IMR-90 (cell line): Measurements from ENCODE around the gene FAM180A. TPM values are rescaled to one million over a fixed set of nuclear protein-coding genes. Genes with fewer than 3 reads are reported as not detected.

Experiments
- ATAC-seq: fragments of 200-7000 bp; cut with Tn5 transposase; 2 replicates; pipeline ENCODE4 v1.9.1; 2020; ENCODE audit warnings: low read depth, mild to moderate bottlenecking, moderate library complexity
- BruUV-seq: library from RNA; stranded (reverse); fragments of 400-500 nt; replicated peaks from 2 replicates; lab custom pipeline; 2021; lab: Mats Ljungman, UMichigan
- CTCF ChIA-PET: fragments of 300-600 bp; formaldehyde crosslinking; extraction: SDS; loops from one replicate; lab custom pipeline; 2021; ENCODE audit warnings: antibody characterized with exemption; lab: Yijun Ruan, JAX
- POLR2A ChIA-PET: fragments of 300-600 bp; sonication (Branson Sonifier 250); formaldehyde crosslinking; loops from one replicate; lab custom pipeline; 2022; ENCODE audit warnings: antibody characterized with exemption; ENCODE audit not compliant: unreplicated experiment; lab: Charles Lee
- DNase-seq: peaks from one replicate; pipeline ENCODE4 v3.0.0; 2013
- H2AFZ ChIP-seq: replicated peaks from 2 replicates; pipeline ENCODE3; 2013; ENCODE audit warnings: low read length, mild to moderate bottlenecking; ENCODE audit not compliant: poor library complexity
- H2AK5ac ChIP-seq: 2 replicates; pipeline ENCODE4 v1.6.1; 2013; ENCODE audit warnings: low read depth, low read length, inconsistent platforms
- H2AK9ac ChIP-seq: replicated peaks from 2 replicates; pipeline ENCODE3; 2013; ENCODE audit warnings: mild to moderate bottlenecking, low read depth, low read length, moderate library complexity; ENCODE audit not compliant: poor library complexity
- H2BK120ac ChIP-seq: 2 replicates; pipeline ENCODE4 v1.6.1; 2013; ENCODE audit warnings: low read depth, low read length, inconsistent platforms
- H2BK15ac ChIP-seq: 3 replicates; pipeline ENCODE4 v1.6.1; 2013; ENCODE audit warnings: low read depth, low read length, inconsistent platforms
- H2BK20ac ChIP-seq: 2 replicates; pipeline ENCODE4 v1.6.1; 2013; ENCODE audit warnings: low read depth, mild to moderate bottlenecking, inconsistent platforms, low read length, moderate library complexity
- H2BK5ac ChIP-seq: 2 replicates; pipeline ENCODE4 v1.6.1; 2013; ENCODE audit warnings: mild to moderate bottlenecking, low read depth, low read length, inconsistent platforms; ENCODE audit not compliant: poor library complexity, severe bottlenecking
- H3K14ac ChIP-seq: replicated peaks from 2 replicates; pipeline ENCODE4 v1.6.1; 2013; ENCODE audit warnings: low read depth, low read length, inconsistent platforms
- H3K18ac ChIP-seq: 2 replicates; pipeline ENCODE4 v1.6.1; 2013; ENCODE audit warnings: low read depth, low read length, control low read depth
- H3K23ac ChIP-seq: 2 replicates; pipeline ENCODE4 v1.6.1; 2013; ENCODE audit warnings: low read depth, low read length, inconsistent platforms
- H3K27ac ChIP-seq: 2 replicates; pipeline ENCODE4 v1.5.1; 2013; ENCODE audit warnings: mild to moderate bottlenecking, control low read depth, low read length; ENCODE audit not compliant: insufficient read depth
- H3K27me3 ChIP-seq: 2 replicates; pipeline ENCODE4 v1.6.1; 2013; ENCODE audit warnings: low read length; ENCODE audit not compliant: control insufficient read depth, insufficient read depth
- H3K36me3 ChIP-seq: 2 replicates; pipeline ENCODE4 v1.6.1; 2013; ENCODE audit warnings: low read length, mixed read lengths; ENCODE audit not compliant: control insufficient read depth, insufficient read depth
- H3K4ac ChIP-seq: 2 replicates; pipeline ENCODE4 v1.6.1; 2013; ENCODE audit warnings: low read depth, low read length, inconsistent platforms
- H3K4me1 ChIP-seq: 2 replicates; pipeline ENCODE4 v1.6.1; 2013; ENCODE audit warnings: low read length, mixed read lengths; ENCODE audit not compliant: control insufficient read depth, insufficient read depth
- H3K4me2 ChIP-seq: 2 replicates; pipeline ENCODE4 v1.6.1; 2013; ENCODE audit warnings: low read depth, mild to moderate bottlenecking, control low read depth, low read length, moderate library complexity
- H3K4me3 ChIP-seq: 2 replicates; pipeline ENCODE4 v1.5.1; 2013; ENCODE audit warnings: low read depth, mild to moderate bottlenecking, control low read depth, low read length, moderate library complexity; ENCODE audit not compliant: insufficient read depth
- H3K56ac ChIP-seq: 2 replicates; pipeline ENCODE4 v1.6.1; 2013; ENCODE audit warnings: low read length, inconsistent platforms; ENCODE audit not compliant: insufficient read depth; ENCODE audit errors: extremely low read depth
- H3K79me1 ChIP-seq, 2 experiments: 2 replicates each; pipeline ENCODE4 v1.6.1; 2013; ENCODE audit warnings: low read length in 2 of 2, inconsistent platforms in 1 of 2, low read depth in 1 of 2
- H3K9ac ChIP-seq: 2 replicates; pipeline ENCODE4 v1.6.1; 2013; ENCODE audit warnings: low read depth, low read length, control low read depth
- H3K9me1 ChIP-seq: 2 replicates; pipeline ENCODE4 v1.6.1; 2013; ENCODE audit warnings: low read length, inconsistent platforms; ENCODE audit not compliant: insufficient read depth
- H3K9me3 ChIP-seq: 2 replicates; pipeline ENCODE4 v1.6.1; 2013; ENCODE audit warnings: low read length; ENCODE audit not compliant: control insufficient read depth, insufficient read depth
- H4K20me1 ChIP-seq: 2 replicates; pipeline ENCODE4 v1.6.1; 2013; ENCODE audit warnings: low read length, inconsistent platforms; ENCODE audit not compliant: insufficient read depth
- H4K5ac ChIP-seq: 2 replicates; pipeline ENCODE4 v1.6.1; 2013; ENCODE audit warnings: mild to moderate bottlenecking, low read depth, low read length, control low read depth
- H4K8ac ChIP-seq, 2 experiments: 2 replicates each; pipeline ENCODE4 v1.6.1; 2013; ENCODE audit warnings: low read depth in 2 of 2, low read length in 2 of 2, control low read depth in 1 of 2, inconsistent platforms in 1 of 2
- H4K91ac ChIP-seq: 2 replicates; pipeline ENCODE4 v1.6.1; 2013; ENCODE audit warnings: low read depth, low read length, inconsistent platforms; ENCODE audit not compliant: insufficient read depth
- CHD1 ChIP-seq: IDR thresholded peaks from 2 replicates; pipeline ENCODE4 v1.6.1; 2012; ENCODE audit warnings: low read depth, low read length, improper control_type of control experiment
- FOS ChIP-seq: fragments of 150-350 bp; IDR thresholded peaks from 2 replicates; pipeline ENCODE4 v1.6.1; 2016; ENCODE audit warnings: low read depth, low read length
- MAFK ChIP-seq: IDR thresholded peaks from 2 replicates; pipeline ENCODE4 v1.6.1; 2012; ENCODE audit warnings: low read depth, low read length, improper control_type of control experiment
- WGBS, 2 experiments: methylation state at CpG; one replicate each; pipeline versions ENCODE4 v1.1.5 to v1.1.7; 2013; ENCODE audit warnings: missing lambda C conversion rate in 2 of 2; ENCODE audit not compliant: insufficient read length in 1 of 2; ENCODE audit errors: extremely low coverage in 2 of 2; 5-methylcytosine and 5-hydroxymethylcytosine counted together
- dilution Hi-C: fragments of 300-500 bp; cut with HindIII; formaldehyde crosslinking; loops from one replicate; pipeline ENCODE4 v1.14.3; 2018; ENCODE audit warnings: low sequenced_read_pairs; ENCODE audit not compliant: unreplicated experiment
- in situ Hi-C: fragments of 300-500 bp; cut with MboI; formaldehyde crosslinking; loops from 3 replicates; pipeline ENCODE4 v1.14.3; 2019; ENCODE audit warnings: low sequenced_read_pairs, inconsistent platforms, mixed read lengths
- intact Hi-C: fragments of 100-400 bp; cut with micrococcal nuclease; formaldehyde crosslinking; loops from 2 replicates; pipeline ENCODE4 v1.10.0; 2022
- polyA plus RNA-seq, 3 experiments: library from polyadenylated mRNA; depleted of rRNA; stranded (reverse); fragments of >200 nt; gene quantifications; 2 replicates each; pipeline ENCODE4 v1.2.3, GENCODE V29; 2012; ENCODE audit warnings: low replicate concordance in 1 of 3
- total RNA-seq: library from RNA; depleted of rRNA; stranded (reverse); fragments of >200 nt; gene quantifications from 2 replicates; pipeline ENCODE4 v1.2.3, GENCODE V29; 2012

FAM180A gene
- total and polyA plus RNA-seq, 2 of the 4 experiments (the other 2 are of a cell fraction) = 1.3 to 2.0 TPM

DNA sequence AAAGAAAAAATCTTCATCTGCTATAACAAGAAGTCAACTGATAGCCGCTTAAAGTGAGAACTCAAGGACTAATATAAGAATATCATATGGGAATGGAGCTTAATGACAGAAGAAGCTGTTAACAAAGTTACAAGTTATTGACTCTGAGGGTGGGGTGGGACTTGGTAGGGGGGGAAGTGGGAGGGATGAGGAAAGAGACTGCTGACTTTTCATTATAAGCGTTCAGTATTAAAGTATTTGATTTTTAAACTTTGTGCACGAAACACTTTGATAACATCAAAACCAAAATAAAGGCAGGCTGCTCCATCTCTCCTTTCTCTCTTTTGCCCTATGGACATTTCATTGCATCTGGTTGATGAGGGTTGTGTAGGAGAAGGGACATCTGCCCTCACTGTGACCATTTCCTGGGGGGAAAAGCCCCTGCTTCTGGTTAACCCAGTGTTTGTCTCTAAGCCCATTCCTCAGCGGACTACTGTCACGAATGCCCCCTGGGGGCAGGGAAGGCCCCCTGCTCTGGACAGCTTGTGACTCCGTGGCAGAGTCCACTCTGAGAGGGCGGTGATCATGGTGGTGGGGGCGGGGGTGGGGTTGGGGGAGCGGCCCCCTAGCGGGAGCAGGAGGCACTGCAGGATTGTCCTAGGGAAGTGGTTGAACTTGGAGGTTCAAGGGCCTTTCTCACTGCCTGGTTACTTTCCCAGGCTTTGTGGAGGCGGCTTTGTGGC, 38.0 kb downstream of the FAM180A start:
- in situ Hi-C loops = no loop called here
- POLR2A ChIA-PET = no interaction called here

More for the DNA sequence above, 38.0 kb downstream of the FAM180A start:
- no peak overlapping the region for H3K4me3 ChIP-seq
- CTCF ChIA-PET = interaction anchor here (1.0 to 1.3 kb wide), 2 partner anchors 15 to 38 kb away, joined by 5 to 8 read pairs; no protein-coding TSS in a partner anchor
- H2BK20ac ChIP-seq = no peak overlapping the region
- no peak overlapping the region for H2BK5ac ChIP-seq
- ATAC-seq (no peak), DNase-seq (no peak)
- H3K4me1 ChIP-seq = peaks cover 20% of the 10 kb centered on the region
- H2BK120ac ChIP-seq = no peak overlapping the region
- H2AK5ac ChIP-seq = no peak overlapping the region
- H4K91ac ChIP-seq = peak overlapping the region; percentile 30; the same call in 1 of the 2 replicates
- no peak overlapping the region for H2AK9ac ChIP-seq
- no peak overlapping the region for H3K18ac ChIP-seq
- no peaks in the 10 kb centered on the region for H3K9me3 ChIP-seq
- H3K9me1 ChIP-seq = peaks cover 31% of the 10 kb centered on the region
- TF ChIP-seq CHD1 (no peak), MAFK (no peak), FOS (no peak)
- no peaks in the 10 kb centered on the region for H3K36me3 ChIP-seq
- no peaks in the 10 kb centered on the region for H3K27me3 ChIP-seq
- no TSS peak for BruUV-seq
- H3K9ac ChIP-seq = no peak overlapping the region
- intact Hi-C loops (no loop called here), dilution Hi-C loops (no loop called here)
- no peak overlapping the region for H4K8ac ChIP-seq
- H3K27ac ChIP-seq = no peak overlapping the region
- H2BK15ac ChIP-seq = no peak overlapping the region
- no CpG with 5 or more reads among the region's 11 CpGs for WGBS, 2 experiments
- no peak overlapping the region for H3K4me2 ChIP-seq
- no peak overlapping the region for H3K23ac ChIP-seq
- H3K56ac ChIP-seq = no peak overlapping the region
- H3K14ac ChIP-seq = no peak overlapping the region
- peaks cover 0 to 8% of the 10 kb centered on the region in 2 experiments; a peak in 2 of 4 replicates for H3K79me1 ChIP-seq
- no peak overlapping the region for H2AFZ ChIP-seq
- H4K20me1 ChIP-seq = no peaks in the 10 kb centered on the region
- H3K4ac ChIP-seq = no peak overlapping the region
- H4K5ac ChIP-seq = no peak overlapping the region
